ENCODE measurements around the gene WDR18. TPM values are rescaled to one million over a fixed set of nuclear protein-coding genes. Genes with fewer than 3 reads are reported as not detected.

WDR18 gene
- total and polyA plus RNA-seq, 4 donors = 24.3 to 45.3 (median 37.7) TPM

DNA sequence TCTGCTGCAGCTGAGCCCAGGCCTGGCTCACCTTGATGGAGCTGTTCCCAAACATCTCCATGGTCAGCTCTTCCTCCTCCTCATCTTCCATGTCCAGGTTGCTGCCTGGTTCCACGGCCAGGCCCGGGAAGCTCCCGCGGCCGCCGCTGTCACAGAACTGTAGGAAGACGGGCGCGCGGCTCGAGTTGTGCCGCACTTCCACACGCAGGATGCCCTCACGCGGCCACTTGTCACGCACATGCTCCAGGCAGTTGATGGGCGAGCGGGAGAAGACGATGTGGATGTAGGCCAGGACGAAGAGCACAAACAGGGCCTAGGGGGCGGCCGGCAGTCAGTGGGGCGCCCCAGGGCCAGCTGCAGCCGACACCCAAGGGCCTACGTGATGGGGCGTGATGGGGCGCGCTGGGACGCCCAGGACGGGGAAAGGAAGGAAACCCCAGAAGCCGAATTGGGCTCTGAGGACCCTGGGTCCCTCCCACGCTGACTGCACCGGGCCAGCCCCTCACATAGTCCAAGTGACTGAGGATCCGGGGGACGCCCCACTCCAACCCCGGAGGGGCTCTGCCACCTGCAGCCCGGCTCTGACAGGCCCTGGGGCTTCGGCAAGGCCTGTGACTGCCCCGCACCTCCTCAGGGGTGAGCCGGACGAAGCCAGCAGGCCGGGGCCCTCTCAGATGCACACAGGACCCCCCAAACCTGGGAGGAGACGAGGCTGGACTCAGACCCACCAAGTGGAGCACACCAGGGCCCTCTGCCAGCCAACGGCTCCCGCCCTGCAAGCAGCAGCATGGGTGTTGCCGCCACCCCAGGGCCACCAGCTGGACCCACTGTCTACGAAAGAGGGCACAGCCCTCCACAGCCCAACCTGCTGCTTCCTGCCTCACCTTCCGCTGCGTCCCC, 30.3 kb downstream of the WDR18 start:
- Histone ChIP-seq H3K9me3 (ENCODE audit: control insufficient read depth in 4 of 4, low read length in 3 of 4) (no peaks in the 10 kb centered on the region), H3K9ac (ENCODE audit: low read depth in 1 of 2, low read length in 2 of 2) (no peak overlapping the region), H3K36me3 (ENCODE audit: control insufficient read depth in 4 of 4, insufficient read depth in 3 of 4, low read depth in 1 of 4, low read length in 3 of 4) (peaks cover 2 to 40% (median 14%) of the 10 kb centered on the region in 4 donors), H3K27ac (ENCODE audit: low read depth in 1 of 2, low read length in 2 of 2) (no peak overlapping the region), H3K27me3 (ENCODE audit: control insufficient read depth in 4 of 4, insufficient read depth in 4 of 4, low read length in 3 of 4) (no peaks in the 10 kb centered on the region), H3K4me1 (ENCODE audit: control insufficient read depth in 4 of 4, insufficient read depth in 4 of 4, low read length in 3 of 4) (peaks cover 26 to 39% (median 32%) of the 10 kb centered on the region in 4 donors), H3K4me3 (ENCODE audit: low read depth in 1 of 3, low read length in 3 of 3) (no peak overlapping the region)
- no peak for TF ChIP-seq HNF4G (IDR thresholded peaks at IDR 0.05)
- TF ChIP-seq, protein P1, sequence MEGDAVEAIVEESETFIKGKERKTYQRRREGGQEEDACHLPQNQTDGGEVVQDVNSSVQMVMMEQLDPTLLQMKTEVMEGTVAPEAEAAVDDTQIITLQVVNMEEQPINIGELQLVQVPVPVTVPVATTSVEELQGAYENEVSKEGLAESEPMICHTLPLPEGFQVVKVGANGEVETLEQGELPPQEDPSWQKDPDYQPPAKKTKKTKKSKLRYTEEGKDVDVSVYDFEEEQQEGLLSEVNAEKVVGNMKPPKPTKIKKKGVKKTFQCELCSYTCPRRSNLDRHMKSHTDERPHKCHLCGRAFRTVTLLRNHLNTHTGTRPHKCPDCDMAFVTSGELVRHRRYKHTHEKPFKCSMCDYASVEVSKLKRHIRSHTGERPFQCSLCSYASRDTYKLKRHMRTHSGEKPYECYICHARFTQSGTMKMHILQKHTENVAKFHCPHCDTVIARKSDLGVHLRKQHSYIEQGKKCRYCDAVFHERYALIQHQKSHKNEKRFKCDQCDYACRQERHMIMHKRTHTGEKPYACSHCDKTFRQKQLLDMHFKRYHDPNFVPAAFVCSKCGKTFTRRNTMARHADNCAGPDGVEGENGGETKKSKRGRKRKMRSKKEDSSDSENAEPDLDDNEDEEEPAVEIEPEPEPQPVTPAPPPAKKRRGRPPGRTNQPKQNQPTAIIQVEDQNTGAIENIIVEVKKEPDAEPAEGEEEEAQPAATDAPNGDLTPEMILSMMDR (IDR thresholded peaks at IDR 0.05; ENCODE audit: low read depth, low read length, missing input control) = no peak
- TF ChIP-seq TAF1 (conservative IDR thresholded peaks at IDR 0.05) = no peak
- TF ChIP-seq FOXA1 (IDR thresholded peaks at IDR 0.05) = no peak
- TF ChIP-seq, protein P2, sequence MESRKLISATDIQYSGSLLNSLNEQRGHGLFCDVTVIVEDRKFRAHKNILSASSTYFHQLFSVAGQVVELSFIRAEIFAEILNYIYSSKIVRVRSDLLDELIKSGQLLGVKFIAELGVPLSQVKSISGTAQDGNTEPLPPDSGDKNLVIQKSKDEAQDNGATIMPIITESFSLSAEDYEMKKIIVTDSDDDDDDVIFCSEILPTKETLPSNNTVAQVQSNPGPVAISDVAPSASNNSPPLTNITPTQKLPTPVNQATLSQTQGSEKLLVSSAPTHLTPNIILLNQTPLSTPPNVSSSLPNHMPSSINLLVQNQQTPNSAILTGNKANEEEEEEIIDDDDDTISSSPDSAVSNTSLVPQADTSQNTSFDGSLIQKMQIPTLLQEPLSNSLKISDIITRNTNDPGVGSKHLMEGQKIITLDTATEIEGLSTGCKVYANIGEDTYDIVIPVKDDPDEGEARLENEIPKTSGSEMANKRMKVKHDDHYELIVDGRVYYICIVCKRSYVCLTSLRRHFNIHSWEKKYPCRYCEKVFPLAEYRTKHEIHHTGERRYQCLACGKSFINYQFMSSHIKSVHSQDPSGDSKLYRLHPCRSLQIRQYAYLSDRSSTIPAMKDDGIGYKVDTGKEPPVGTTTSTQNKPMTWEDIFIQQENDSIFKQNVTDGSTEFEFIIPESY (IDR thresholded peaks at IDR 0.05) = no peak
- no peak for TF ChIP-seq FOXA2 (IDR thresholded peaks at IDR 0.05)
- no peak for TF ChIP-seq HNF4A (conservative IDR thresholded peaks at IDR 0.05)
- TF ChIP-seq SP1 (IDR thresholded peaks at IDR 0.05) = no peak
- TF ChIP-seq, protein P3, sequence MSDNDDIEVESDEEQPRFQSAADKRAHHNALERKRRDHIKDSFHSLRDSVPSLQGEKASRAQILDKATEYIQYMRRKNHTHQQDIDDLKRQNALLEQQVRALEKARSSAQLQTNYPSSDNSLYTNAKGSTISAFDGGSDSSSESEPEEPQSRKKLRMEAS (IDR thresholded peaks at IDR 0.05) = no peak
- no peak for TF ChIP-seq JUND (IDR thresholded peaks at IDR 0.05)
- no peak for TF ChIP-seq RAD21 (IDR thresholded peaks at IDR 0.05)
- no peak for TF ChIP-seq RXRA (IDR thresholded peaks at IDR 0.05)
- TF ChIP-seq GABPA (IDR thresholded peaks at IDR 0.05 in 1 of 2, conservative IDR thresholded peaks at IDR 0.05 in 1 of 2) = no peak
- TF ChIP-seq, protein P4, sequence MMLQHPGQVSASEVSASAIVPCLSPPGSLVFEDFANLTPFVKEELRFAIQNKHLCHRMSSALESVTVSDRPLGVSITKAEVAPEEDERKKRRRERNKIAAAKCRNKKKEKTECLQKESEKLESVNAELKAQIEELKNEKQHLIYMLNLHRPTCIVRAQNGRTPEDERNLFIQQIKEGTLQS (IDR thresholded peaks at IDR 0.05) = no peak
- TF ChIP-seq NR2F2 (IDR thresholded peaks at IDR 0.05) = no peak
- no peak for TF ChIP-seq EGR1 (IDR thresholded peaks at IDR 0.05; ENCODE audit: low read depth in 2 of 2)
- 94% methylated on average over 49 of the region's 49 CpGs for WGBS
- DNase-seq (ENCODE audit: low spot score) = no peak

DNA sequence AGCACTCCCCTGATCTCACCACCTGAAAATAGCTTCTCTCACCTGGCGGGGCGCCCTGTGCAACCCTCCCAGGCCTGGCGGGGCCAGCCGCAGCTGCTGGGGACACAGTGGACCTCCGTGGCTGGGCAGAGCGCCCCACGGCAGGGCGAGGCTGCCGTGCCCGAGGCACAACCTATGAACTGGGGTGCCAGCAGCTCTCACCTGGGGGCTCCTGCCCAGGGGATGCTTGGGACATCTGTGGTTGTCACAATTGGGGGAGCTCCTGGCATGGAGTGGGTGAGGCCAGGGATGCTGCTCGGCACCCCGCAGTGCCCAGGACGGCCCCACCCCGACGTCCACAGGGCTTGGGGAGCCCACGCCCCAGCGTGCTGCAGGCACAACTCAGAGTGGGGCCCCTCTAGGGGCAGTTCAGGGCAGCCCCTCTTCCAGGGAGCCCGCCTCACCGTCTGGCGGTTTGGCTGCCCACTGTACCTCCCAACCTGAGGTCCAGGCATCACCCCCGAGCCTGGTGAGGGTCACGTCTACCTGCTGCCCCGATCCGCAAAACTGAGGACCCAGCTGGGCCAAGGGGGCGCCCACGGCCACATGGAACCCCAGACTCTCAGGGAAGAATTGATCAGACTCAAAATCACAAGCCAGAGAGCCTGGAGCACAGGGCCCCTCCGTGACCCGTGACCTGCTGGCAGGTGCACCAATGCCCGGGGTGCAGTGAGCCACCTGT, 31.1 kb downstream of the WDR18 start:
- Histone ChIP-seq H3K27ac (ENCODE audit: low read depth in 1 of 2, low read length in 2 of 2) (peak overlapping the region in 1 of 2 donors; percentile 16), H3K9ac (ENCODE audit: low read depth in 1 of 2, low read length in 2 of 2) (no peak overlapping the region), H3K4me3 (ENCODE audit: low read depth in 1 of 3, low read length in 3 of 3) (no peak overlapping the region), H3K9me3 (ENCODE audit: control insufficient read depth in 4 of 4, low read length in 3 of 4) (no peaks in the 10 kb centered on the region), H3K36me3 (ENCODE audit: control insufficient read depth in 4 of 4, insufficient read depth in 3 of 4, low read depth in 1 of 4, low read length in 3 of 4) (peaks cover 2 to 32% (median 12%) of the 10 kb centered on the region in 4 donors), H3K4me1 (ENCODE audit: control insufficient read depth in 4 of 4, insufficient read depth in 4 of 4, low read length in 3 of 4) (peaks cover 30 to 47% (median 38%) of the 10 kb centered on the region in 4 donors), H3K27me3 (ENCODE audit: control insufficient read depth in 4 of 4, insufficient read depth in 4 of 4, low read length in 3 of 4) (no peaks in the 10 kb centered on the region)
- DNase-seq (ENCODE audit: low spot score) = no peak
- WGBS = 92% methylated on average over 29 of the region's 29 CpGs
- TF ChIP-seq JUND (IDR thresholded peaks at IDR 0.05) = no peak
- no peak for TF ChIP-seq FOXA2 (IDR thresholded peaks at IDR 0.05)
- TF ChIP-seq, protein P1 (IDR thresholded peaks at IDR 0.05; ENCODE audit: low read depth, low read length, missing input control) = no peak
- TF ChIP-seq YY1 (IDR thresholded peaks at IDR 0.05) = no peak
- TF ChIP-seq NR2F2 (IDR thresholded peaks at IDR 0.05) = no peak
- TF ChIP-seq, protein P2 (IDR thresholded peaks at IDR 0.05) = no peak
- no peak for TF ChIP-seq RXRA (IDR thresholded peaks at IDR 0.05)
- TF ChIP-seq FOXA1 (IDR thresholded peaks at IDR 0.05) = no peak
- TF ChIP-seq GABPA (IDR thresholded peaks at IDR 0.05 in 1 of 2, conservative IDR thresholded peaks at IDR 0.05 in 1 of 2) = no peak
- no peak for TF ChIP-seq TAF1 (conservative IDR thresholded peaks at IDR 0.05)
- TF ChIP-seq EGR1 (IDR thresholded peaks at IDR 0.05; ENCODE audit: low read depth in 2 of 2) = no peak
- TF ChIP-seq HNF4A (conservative IDR thresholded peaks at IDR 0.05) = no peak
- no peak for TF ChIP-seq RAD21 (IDR thresholded peaks at IDR 0.05)
- no peak for TF ChIP-seq HNF4G (IDR thresholded peaks at IDR 0.05)
- TF ChIP-seq SP1 (IDR thresholded peaks at IDR 0.05) = no peak
- TF ChIP-seq, protein P4 (IDR thresholded peaks at IDR 0.05) = no peak
